Activated T-cell treated with anti-CD3 and anti-CD28 coated beads, Interleukin-2, amount 50 U/mL, for 24 hours (primary cell): ENCODE results near the gene PPARA.

Source experiments
- DNase-seq: peaks from one replicate; pipeline ENCODE4 v3.0.0-alpha.2; 2020
- H3K27ac Mint-ChIP-seq: 2 replicates; pipeline ENCODE4 v1.8.0; 2020; ENCODE audit warnings: mild to moderate bottlenecking, mixed read lengths
- H3K27me3 Mint-ChIP-seq: 2 replicates; pipeline ENCODE4 v1.8.0; 2020; ENCODE audit warnings: mixed read lengths
- H3K36me3 Mint-ChIP-seq: 2 replicates; pipeline ENCODE4 v1.8.0; 2020; ENCODE audit warnings: low read depth, mixed read lengths
- H3K4me1 Mint-ChIP-seq: 2 replicates; pipeline ENCODE4 v1.8.0; 2020; ENCODE audit warnings: low read depth, mixed read lengths
- H3K4me3 Mint-ChIP-seq: 2 replicates; pipeline ENCODE4 v1.8.0; 2020; ENCODE audit warnings: mild to moderate bottlenecking, moderate library complexity, mixed read lengths
- H3K9me3 Mint-ChIP-seq: 2 replicates; pipeline ENCODE4 v1.8.0; 2020; ENCODE audit warnings: mixed read lengths

Gene PPARA

DNA sequence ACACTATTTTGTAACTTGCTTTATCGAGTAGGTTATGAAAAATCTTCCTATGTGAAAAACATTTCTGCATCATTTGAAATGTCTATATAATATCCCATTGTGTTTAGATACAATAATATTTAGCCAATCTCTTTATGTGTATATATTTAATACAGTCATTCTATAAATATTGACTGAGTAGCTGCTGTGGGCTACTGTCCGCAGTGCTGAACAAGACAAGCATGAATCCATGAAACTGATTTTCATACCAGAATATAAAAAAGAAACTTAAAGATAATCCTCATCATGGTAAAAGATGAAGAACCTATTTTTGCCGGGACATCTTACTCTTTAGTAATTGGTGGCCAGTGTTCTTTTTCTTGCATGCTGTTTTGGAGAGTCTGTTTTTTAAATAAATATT lies 3.6 kb downstream of the PPARA start:
- Mint-ChIP-seq H3K9me3 (no peaks in the 10 kb centered on the region), H3K27ac (no peak overlapping the region), H3K27me3 (peaks cover 9% of the 10 kb centered on the region), H3K4me1 (peaks cover 17% of the 10 kb centered on the region), H3K4me3 (no peak overlapping the region), H3K36me3 (peaks cover 28% of the 10 kb centered on the region)
- DNase-seq = no peak

DNA sequence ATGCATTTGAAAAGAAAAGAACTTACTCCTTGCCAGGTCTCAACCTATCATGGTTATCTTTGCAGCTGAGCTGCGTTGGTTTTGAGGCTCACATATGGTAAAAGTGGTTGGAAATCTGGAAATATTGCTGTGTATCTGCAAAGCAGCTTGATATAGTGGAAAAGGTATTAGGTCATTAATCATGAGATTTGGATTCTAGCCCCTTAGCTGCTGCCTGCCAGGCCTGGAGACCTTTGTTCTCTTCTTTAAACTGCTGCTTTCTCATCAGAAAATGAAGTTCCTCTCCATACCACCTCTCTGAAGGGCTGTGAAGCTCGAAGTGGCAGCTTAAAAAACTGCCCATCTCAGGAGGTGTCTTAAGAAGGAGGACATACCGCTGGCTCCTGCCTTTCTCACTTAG lies 5.7 kb downstream of the PPARA start:
- H3K9me3 Mint-ChIP-seq = no peaks in the 10 kb centered on the region
- H3K27me3 Mint-ChIP-seq = no peaks in the 10 kb centered on the region
- no peak overlapping the region for H3K4me3 Mint-ChIP-seq
- peaks cover 43% of the 10 kb centered on the region for H3K36me3 Mint-ChIP-seq
- no peak for DNase-seq
- H3K27ac Mint-ChIP-seq = no peak overlapping the region
- H3K4me1 Mint-ChIP-seq = peaks cover 11% of the 10 kb centered on the region

DNA sequence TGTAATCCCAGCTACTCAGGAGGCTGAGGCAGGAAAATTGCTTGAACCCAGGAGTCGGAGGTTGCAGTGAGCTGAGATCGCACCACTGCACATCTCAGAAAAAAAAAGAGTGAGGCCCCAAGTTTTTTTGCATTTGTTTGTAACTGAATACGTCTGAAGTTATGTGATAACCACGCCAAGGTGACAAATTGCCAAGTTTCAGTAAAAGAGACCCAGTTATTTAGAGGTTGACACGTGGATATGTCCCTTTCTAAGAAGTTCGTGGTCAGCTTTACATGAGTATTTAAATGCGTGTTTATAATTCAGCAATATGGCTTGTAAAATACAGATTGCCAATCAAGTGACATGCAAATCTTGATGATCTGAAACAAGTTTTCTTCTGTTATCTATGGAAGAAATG lies 8.0 kb downstream of the PPARA start:
- DNase-seq = no peak
- H3K4me3 Mint-ChIP-seq = no peak overlapping the region
- H3K9me3 Mint-ChIP-seq = no peaks in the 10 kb centered on the region
- H3K27me3 Mint-ChIP-seq = no peaks in the 10 kb centered on the region
- no peak overlapping the region for H3K27ac Mint-ChIP-seq
- H3K4me1 Mint-ChIP-seq = peaks cover 1% of the 10 kb centered on the region
- peaks cover 42% of the 10 kb centered on the region for H3K36me3 Mint-ChIP-seq

- Mint-ChIP-seq H3K27me3 (no peaks in the 10 kb centered on the region), H3K9me3 (no peaks in the 10 kb centered on the region), H3K36me3 (peaks cover 37% of the 10 kb centered on the region), H3K27ac (no peak overlapping the region), H3K4me1 (peaks cover 1% of the 10 kb centered on the region), H3K4me3 (no peak overlapping the region)
- no peak for DNase-seq
Measured at GRCh38 chr22:46159212-46159611, 8.9 kb downstream of the PPARA start.

GRCh38 chr22:46159777-46160176 lies 9.5 kb downstream of the PPARA start:
- DNase-seq = no peak
- Mint-ChIP-seq H3K9me3 (no peaks in the 10 kb centered on the region), H3K27ac (no peak overlapping the region), H3K4me3 (no peak overlapping the region), H3K27me3 (no peaks in the 10 kb centered on the region), H3K36me3 (peaks cover 37% of the 10 kb centered on the region), H3K4me1 (peaks cover 1% of the 10 kb centered on the region)

DNA sequence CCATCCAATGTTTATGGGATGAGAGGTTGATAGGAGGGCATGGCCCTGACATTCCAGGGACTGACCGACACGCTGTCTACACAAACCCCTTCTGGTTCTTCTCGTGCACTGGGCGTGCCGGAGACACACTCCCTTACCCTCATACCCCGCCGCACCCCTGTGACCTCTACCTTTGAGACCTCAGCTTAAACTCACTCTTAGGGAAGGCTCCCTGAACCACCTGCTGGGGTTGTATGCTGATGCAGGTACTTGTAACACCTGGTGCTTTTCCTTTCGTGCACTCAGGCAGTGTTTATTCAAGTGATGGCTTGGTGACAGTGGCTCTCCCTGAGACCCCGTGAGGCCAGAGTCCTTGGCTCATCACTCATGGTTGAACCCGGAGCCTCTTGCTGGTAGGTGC lies 12.0 kb downstream of the PPARA start:
- Mint-ChIP-seq H3K36me3 (peaks cover 23% of the 10 kb centered on the region), H3K4me3 (no peak overlapping the region), H3K9me3 (no peaks in the 10 kb centered on the region), H3K27ac (no peak overlapping the region), H3K4me1 (no peaks in the 10 kb centered on the region), H3K27me3 (no peaks in the 10 kb centered on the region)
- no peak for DNase-seq

GRCh38 chr22:46162771-46163556 lies 12.6 kb downstream of the PPARA start:
- no peak for DNase-seq
- peaks cover 23% of the 10 kb centered on the region for H3K36me3 Mint-ChIP-seq
- H3K9me3 Mint-ChIP-seq = no peaks in the 10 kb centered on the region
- no peaks in the 10 kb centered on the region for H3K27me3 Mint-ChIP-seq
- no peak overlapping the region for H3K27ac Mint-ChIP-seq
- no peak overlapping the region for H3K4me3 Mint-ChIP-seq
- no peaks in the 10 kb centered on the region for H3K4me1 Mint-ChIP-seq

- H3K4me3 Mint-ChIP-seq = no peak overlapping the region
- H3K36me3 Mint-ChIP-seq = peaks cover 20% of the 10 kb centered on the region
- no peaks in the 10 kb centered on the region for H3K4me1 Mint-ChIP-seq
- no peaks in the 10 kb centered on the region for H3K27me3 Mint-ChIP-seq
- DNase-seq = no peak
- H3K9me3 Mint-ChIP-seq = no peaks in the 10 kb centered on the region
- H3K27ac Mint-ChIP-seq = no peak overlapping the region
Measured at GRCh38 chr22:46163557-46163888, 13.2 kb downstream of the PPARA start.

GRCh38 chr22:46165977-46166376 lies 15.7 kb downstream of the PPARA start:
- Mint-ChIP-seq H3K4me1 (peaks cover 4% of the 10 kb centered on the region), H3K36me3 (peaks cover 6% of the 10 kb centered on the region), H3K27ac (no peak overlapping the region), H3K27me3 (no peaks in the 10 kb centered on the region), H3K4me3 (no peak overlapping the region), H3K9me3 (no peaks in the 10 kb centered on the region)
- no peak for DNase-seq

- Mint-ChIP-seq H3K4me1 (peaks cover 15% of the 10 kb centered on the region), H3K27me3 (no peaks in the 10 kb centered on the region), H3K4me3 (no peak overlapping the region), H3K9me3 (no peaks in the 10 kb centered on the region), H3K27ac (no peak overlapping the region), H3K36me3 (no peaks in the 10 kb centered on the region)
- DNase-seq = no peak
Measured at GRCh38 chr22:46169628-46170027, 19.3 kb downstream of the PPARA start.

DNA sequence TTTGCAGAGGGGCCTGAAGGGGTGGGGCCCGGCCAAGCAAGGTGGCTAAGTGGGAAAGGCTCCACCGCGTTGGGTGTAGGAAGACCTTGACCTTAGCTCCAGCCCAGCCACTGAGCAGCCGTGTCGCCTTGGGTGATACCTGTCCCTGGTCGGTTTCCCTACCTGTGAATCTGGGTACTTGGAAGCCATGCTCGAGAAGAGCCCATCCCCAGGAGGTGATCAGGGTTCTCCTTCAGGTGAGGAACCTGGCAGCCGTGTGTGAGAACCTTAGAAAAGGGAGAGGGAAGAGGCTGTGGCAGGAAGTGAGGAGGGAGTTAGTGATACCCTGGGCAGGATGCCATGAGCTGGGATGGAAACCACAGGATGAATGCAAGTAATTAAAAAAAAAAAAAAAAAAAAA lies 21.6 kb downstream of the PPARA start:
- no peaks in the 10 kb centered on the region for H3K9me3 Mint-ChIP-seq
- no peak overlapping the region for H3K27ac Mint-ChIP-seq
- peaks cover 6% of the 10 kb centered on the region for H3K36me3 Mint-ChIP-seq
- peaks cover 16% of the 10 kb centered on the region for H3K4me1 Mint-ChIP-seq
- no peaks in the 10 kb centered on the region for H3K27me3 Mint-ChIP-seq
- H3K4me3 Mint-ChIP-seq = no peak overlapping the region
- DNase-seq = no peak

- Mint-ChIP-seq H3K9me3 (no peaks in the 10 kb centered on the region), H3K4me1 (peaks cover 16% of the 10 kb centered on the region), H3K36me3 (peaks cover 9% of the 10 kb centered on the region), H3K27ac (no peak overlapping the region), H3K4me3 (no peak overlapping the region), H3K27me3 (no peaks in the 10 kb centered on the region)
- DNase-seq = no peak
Measured at GRCh38 chr22:46172522-46173110, 22.3 kb downstream of the PPARA start.

GRCh38 chr22:46173152-46173551 lies 22.8 kb downstream of the PPARA start:
- H3K27me3 Mint-ChIP-seq = no peaks in the 10 kb centered on the region
- H3K27ac Mint-ChIP-seq = no peak overlapping the region
- peaks cover 14% of the 10 kb centered on the region for H3K36me3 Mint-ChIP-seq
- peaks cover under 1% of the 10 kb centered on the region for H3K9me3 Mint-ChIP-seq
- H3K4me1 Mint-ChIP-seq = peaks cover 16% of the 10 kb centered on the region
- H3K4me3 Mint-ChIP-seq = no peak overlapping the region
- no peak for DNase-seq

DNA sequence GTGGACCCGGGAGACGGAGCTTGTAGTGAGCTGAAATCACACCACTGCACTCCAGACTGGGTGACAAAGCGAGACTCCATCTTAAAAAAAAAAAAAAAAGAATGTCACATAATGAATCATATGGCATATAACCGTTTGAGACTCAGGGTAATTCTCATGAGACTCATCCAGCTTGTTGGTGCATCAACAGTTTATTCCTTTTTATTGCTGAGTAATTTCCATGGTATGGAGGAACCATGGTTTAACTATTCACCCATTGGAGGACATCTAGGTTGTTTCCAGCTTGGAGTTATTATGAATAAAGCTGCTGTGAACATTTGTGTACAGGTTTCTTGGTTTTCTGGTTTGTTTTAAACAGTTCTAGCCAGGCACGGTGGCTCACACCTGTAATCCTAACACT lies 25.3 kb downstream of the PPARA start:
- Mint-ChIP-seq H3K27me3 (no peaks in the 10 kb centered on the region), H3K36me3 (peaks cover 37% of the 10 kb centered on the region), H3K9me3 (peaks cover 20% of the 10 kb centered on the region), H3K4me3 (no peak overlapping the region), H3K4me1 (peaks cover 13% of the 10 kb centered on the region), H3K27ac (no peak overlapping the region)
- DNase-seq = no peak

GRCh38 chr22:46176508-46177003 lies 26.2 kb downstream of the PPARA start:
- Mint-ChIP-seq H3K27ac (no peak overlapping the region), H3K36me3 (peaks cover 46% of the 10 kb centered on the region), H3K9me3 (peaks cover 30% of the 10 kb centered on the region), H3K4me1 (peaks cover 7% of the 10 kb centered on the region), H3K27me3 (no peaks in the 10 kb centered on the region), H3K4me3 (no peak overlapping the region)
- no peak for DNase-seq
